HepG2 (cell line): ENCODE results near the gene GZF1. TPM values are rescaled to one million over a fixed set of nuclear protein-coding genes. Genes with fewer than 3 reads are reported as not detected.
A peak's percentile ranks its signal among the peaks of the same experiment; 100 is the strongest.

Source experiments
- ATAC-seq: fragments of 200-7000 bp; cut with Tn5 transposase; 3 replicates; pipeline ENCODE4 v1.9.1; 2020; ENCODE audit warnings: mild to moderate bottlenecking, moderate library complexity
- BruUV-seq: library from RNA; stranded (reverse); fragments of 400-500 nt; replicated peaks from 2 replicates; lab custom pipeline; 2021; lab: Mats Ljungman, UMichigan
- CTCF ChIA-PET: fragments of 300-600 bp; formaldehyde crosslinking; extraction: SDS; loops from one replicate; lab custom pipeline; 2021; ENCODE audit warnings: low total read pairs, inconsistent platforms, low intra/inter-chr PET ratio; lab: Yijun Ruan, JAX
- POLR2A ChIA-PET: fragments of 350-600 bp; sonication (Branson Sonifier 250); formaldehyde crosslinking; loops from one replicate; lab custom pipeline; 2020; ENCODE audit warnings: antibody characterized with exemption, inconsistent platforms; lab: Yijun Ruan, JAX
- DNase-seq: peaks from one replicate; pipeline ENCODE4 v3.0.0-alpha.2; 2015; ENCODE audit warnings: low spot score
- FAIRE-seq: peaks from 3 replicates; lab custom pipeline; 2011; peaks lifted over from hg19 to GRCh38; lab: Jason Lieb, UNC
- H2AFZ ChIP-seq: one replicate; pipeline ENCODE4 v1.6.1; 2011; ENCODE audit warnings: low read length, inconsistent platforms
- H3K27ac ChIP-seq: fragments of 300-600 bp; 3 replicates; pipeline ENCODE4 v1.8.0; 2011; ENCODE audit warnings: mixed run types, mild to moderate bottlenecking, mixed read lengths, low read length, inconsistent platforms; ENCODE audit not compliant: insufficient read depth; ENCODE audit errors: extremely low read length
- H3K27me3 ChIP-seq, 2 experiments: fragments of 200-600 bp in 1 of 2; 2 replicates in 1 of 2; 3 replicates in 1 of 2; pipeline versions ENCODE4 v1.6.0 to v1.8.0; 2011; ENCODE audit warnings: low read length in 2 of 2, mild to moderate bottlenecking in 2 of 2, moderate library complexity in 2 of 2, inconsistent platforms in 1 of 2; ENCODE audit not compliant: insufficient read depth in 2 of 2, control insufficient read depth in 1 of 2
- H3K36me3 ChIP-seq, 2 experiments: fragments of 200-600 bp in 1 of 2; replicated peaks in 1 of 2; 2 replicates in 1 of 2; 3 replicates in 1 of 2; pipeline versions ENCODE4 v1.5.1 to v1.8.0; 2011; ENCODE audit warnings: low read length in 2 of 2, inconsistent platforms in 1 of 2; ENCODE audit not compliant: insufficient read depth in 2 of 2, control insufficient read depth in 1 of 2
- H3K4me1 ChIP-seq: 2 replicates; pipeline ENCODE4 v1.5.1; 2012; ENCODE audit warnings: low read length, inconsistent platforms; ENCODE audit not compliant: insufficient read depth
- H3K4me2 ChIP-seq: 2 replicates; pipeline ENCODE4 v1.6.0; 2011; ENCODE audit warnings: low read depth, low read length, inconsistent platforms
- H3K4me3 ChIP-seq, 3 experiments: fragments of 200-600 bp in 1 of 3; sonication (generic), shearing (Covaris generic) in 1 of 3; replicated peaks in 1 of 3; 2 replicates each; pipeline ENCODE4 v1.5.1; 2011 to 2016; ENCODE audit warnings: low read length in 3 of 3, inconsistent platforms in 2 of 3, low read depth in 2 of 3, mild to moderate bottlenecking in 2 of 3, control low read depth in 1 of 3, mixed read lengths in 1 of 3; ENCODE audit not compliant: insufficient read depth in 1 of 3
- H3K79me2 ChIP-seq: one replicate; pipeline ENCODE4 v1.6.1; 2011; ENCODE audit warnings: low read length, inconsistent platforms; ENCODE audit not compliant: insufficient read depth
- H3K9ac ChIP-seq: 2 replicates; pipeline ENCODE4 v1.6.0; 2011; ENCODE audit warnings: mild to moderate bottlenecking, low read depth, low read length, inconsistent platforms; ENCODE audit not compliant: insufficient read depth
- H3K9me3 ChIP-seq: 2 replicates; pipeline ENCODE4 v1.5.1; 2012; ENCODE audit warnings: mild to moderate bottlenecking, low read length
- H4K20me1 ChIP-seq: 2 replicates; pipeline ENCODE4 v1.6.0; 2011; ENCODE audit warnings: inconsistent platforms, mild to moderate bottlenecking, low read length, moderate library complexity; ENCODE audit not compliant: insufficient read depth
- ATF7 ChIP-seq, 2 experiments: fragments of 450-650 bp in 1 of 2; sonication (generic) in 1 of 2; formaldehyde crosslinking in 1 of 2; IDR thresholded peaks; 2 replicates each; pipeline versions ENCODE4 v1.4.0 to v1.6.1; 2016 to 2020; ENCODE audit warnings: antibody characterized with exemption in 1 of 2, mild to moderate bottlenecking in 1 of 2, missing genetic modification reagents in 1 of 2
- CC2D1A ChIP-seq: sonication (generic); formaldehyde crosslinking; IDR thresholded peaks from 2 replicates; pipeline ENCODE4 v1.8.1; 2023; ENCODE audit warnings: mild to moderate bottlenecking, missing genetic modification reagents
- CEBPB ChIP-seq: IDR thresholded peaks from 2 replicates; pipeline ENCODE4 v1.6.1; 2011; ENCODE audit warnings: low read depth, low read length, improper control_type of control experiment, borderline replicate concordance
- MTA3 ChIP-seq: sonication (generic); formaldehyde crosslinking; IDR thresholded peaks from 2 replicates; pipeline ENCODE4 v1.4.0; 2020; ENCODE audit warnings: missing genetic modification reagents
- ZNF329 ChIP-seq: sonication (generic); formaldehyde crosslinking; IDR thresholded peaks from 2 replicates; pipeline ENCODE4 v1.9.0; 2021; ENCODE audit warnings: low read depth, mild to moderate bottlenecking, missing genetic modification reagents
- ZNF790 ChIP-seq: sonication (generic); formaldehyde crosslinking; IDR thresholded peaks from 2 replicates; pipeline ENCODE4 v1.8.0; 2022; ENCODE audit warnings: missing genetic modification reagents, mild to moderate bottlenecking, borderline replicate concordance
- WGBS: methylation state at CpG from one replicate; pipeline ENCODE4 v1.1.6; 2017; ENCODE audit warnings: low lambda C conversion rate; 5-methylcytosine and 5-hydroxymethylcytosine counted together
- in situ Hi-C: cut with HindIII; loops from 2 replicates; pipeline ENCODE4 v1.10.0; 2017; ENCODE audit warnings: low pct_unique_long_range_greater_than_20kb; ENCODE audit not compliant: extremely low pct_ligation_motif_present
- intact Hi-C: fragments of 100-400 bp; cut with micrococcal nuclease; formaldehyde crosslinking; loops from one replicate; pipeline ENCODE4 v1.10.0; 2022; ENCODE audit not compliant: unreplicated experiment
- polyA plus RNA-seq, 8 experiments: library from polyadenylated mRNA; depleted of rRNA in 3 of 8; stranded (reverse) in 7 of 8; unstranded in 1 of 8; fragments of >200 nt; fragmentation: Illumina TruSeq in 4 of 8; extraction: Trizol in 4 of 8; gene quantifications; 2 replicates each; pipeline versions ENCODE4 v1.2.1 to v1.2.3, GENCODE V29; 2011 to 2016; ENCODE audit warnings: low read depth in 4 of 8, missing spikeins in 1 of 8, mixed read lengths in 1 of 8; ENCODE audit not compliant: insufficient read depth in 1 of 8
- total RNA-seq, 5 experiments: library from RNA; depleted of rRNA; stranded (reverse); fragments of >200 nt; fragmentation: Illumina TruSeq; extraction: Trizol; gene quantifications; 2 replicates each; pipeline ENCODE4 v1.2.3, GENCODE V29; 2016; ENCODE audit warnings: low read depth in 1 of 5
- TF ChIP-seq, protein P1 (sequence below): sonication (generic); formaldehyde crosslinking; IDR thresholded peaks from 2 replicates; pipeline ENCODE4 v1.4.0; 2020; ENCODE audit warnings: missing genetic modification reagents
- TF ChIP-seq, protein P2 (sequence below): sonication (generic); formaldehyde crosslinking; IDR thresholded peaks from 2 replicates; pipeline ENCODE4 v1.4.0; 2020; ENCODE audit warnings: mild to moderate bottlenecking, missing genetic modification reagents

The GZF1 gene
- total and polyA plus RNA-seq, 2 of the 13 experiments (the other 11 are each of a cell fraction or from before 2014, with no cell fraction given) = 16.9 to 26.0 TPM

DNA sequence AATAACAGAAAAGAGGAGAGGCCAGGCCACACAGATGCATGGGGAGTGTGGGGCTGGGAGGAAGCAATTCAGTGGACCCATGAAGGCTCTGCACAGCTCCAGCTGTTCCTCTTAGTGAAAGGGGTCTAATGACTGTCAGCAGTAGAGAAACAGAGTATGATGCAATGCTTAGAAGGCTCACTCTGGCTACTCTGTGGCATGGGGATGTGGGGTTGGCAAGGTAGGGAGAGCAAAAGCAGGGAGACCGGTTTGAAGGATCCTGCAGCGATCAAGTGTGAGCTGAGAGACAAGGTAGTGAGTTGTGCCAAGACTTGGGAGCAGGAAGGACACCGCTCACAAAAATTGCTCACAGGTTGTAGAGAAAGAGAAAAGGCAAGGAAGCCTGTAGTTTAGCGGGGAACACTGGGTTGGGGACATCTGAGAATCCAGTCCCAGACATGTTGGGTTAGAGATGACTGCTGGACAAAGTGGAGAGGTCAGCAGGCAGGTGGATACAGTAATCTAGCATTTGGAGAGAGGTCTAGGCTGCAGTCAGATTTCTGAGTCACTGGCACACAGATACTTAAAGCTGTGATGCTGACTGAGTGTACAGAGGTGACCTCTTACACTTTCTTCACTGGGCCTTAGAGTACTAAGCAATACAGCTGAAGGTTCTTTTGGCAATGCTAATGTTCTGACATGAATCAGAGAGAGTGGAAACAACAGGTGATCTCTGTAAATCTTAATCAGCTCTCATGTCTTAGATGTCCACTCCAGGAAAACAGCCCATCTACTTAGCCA, 32.2 kb downstream of the GZF1 start:
- Histone ChIP-seq H3K4me2 (no peak overlapping the region), H3K9ac (no peak overlapping the region), H3K4me1 (no peaks in the 10 kb centered on the region), H3K9me3 (no peaks in the 10 kb centered on the region), H3K27me3 (no peaks in the 10 kb centered on the region), H3K79me2 (no peaks in the 10 kb centered on the region), H3K27ac (no peak overlapping the region), H2AFZ (no peak overlapping the region)
- CTCF ChIA-PET = no interaction called here
- intact Hi-C loops = no loop called here
- WGBS = 97% methylated on average over 4 of the region's 4 CpGs
- DNase-seq = no peak
- TF ChIP-seq, protein P1, sequence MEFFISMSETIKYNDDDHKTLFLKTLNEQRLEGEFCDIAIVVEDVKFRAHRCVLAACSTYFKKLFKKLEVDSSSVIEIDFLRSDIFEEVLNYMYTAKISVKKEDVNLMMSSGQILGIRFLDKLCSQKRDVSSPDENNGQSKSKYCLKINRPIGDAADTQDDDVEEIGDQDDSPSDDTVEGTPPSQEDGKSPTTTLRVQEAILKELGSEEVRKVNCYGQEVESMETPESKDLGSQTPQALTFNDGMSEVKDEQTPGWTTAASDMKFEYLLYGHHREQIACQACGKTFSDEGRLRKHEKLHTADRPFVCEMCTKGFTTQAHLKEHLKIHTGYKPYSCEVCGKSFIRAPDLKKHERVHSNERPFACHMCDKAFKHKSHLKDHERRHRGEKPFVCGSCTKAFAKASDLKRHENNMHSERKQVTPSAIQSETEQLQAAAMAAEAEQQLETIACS (CRISPR knock-in tag) = 0 out of 2 replicates have a peak, but pooled peaks have one; percentile 22
- TF ChIP-seq ZNF329 (CRISPR knock-in tag) = no peak
- no peak for TF ChIP-seq MTA3 (CRISPR knock-in tag)
- TF ChIP-seq CC2D1A = no peak
- TF ChIP-seq ATF7 (IDR thresholded peaks at IDR 0.05) = peak; percentile 10; the same call in 1 of the 2 replicates
- TF ChIP-seq ATF7 (CRISPR knock-in tag; IDR thresholded peaks at IDR 0.05) = no peak
- TF ChIP-seq ZNF790 (CRISPR knock-in tag) = no peak
- TF ChIP-seq, protein P2, sequence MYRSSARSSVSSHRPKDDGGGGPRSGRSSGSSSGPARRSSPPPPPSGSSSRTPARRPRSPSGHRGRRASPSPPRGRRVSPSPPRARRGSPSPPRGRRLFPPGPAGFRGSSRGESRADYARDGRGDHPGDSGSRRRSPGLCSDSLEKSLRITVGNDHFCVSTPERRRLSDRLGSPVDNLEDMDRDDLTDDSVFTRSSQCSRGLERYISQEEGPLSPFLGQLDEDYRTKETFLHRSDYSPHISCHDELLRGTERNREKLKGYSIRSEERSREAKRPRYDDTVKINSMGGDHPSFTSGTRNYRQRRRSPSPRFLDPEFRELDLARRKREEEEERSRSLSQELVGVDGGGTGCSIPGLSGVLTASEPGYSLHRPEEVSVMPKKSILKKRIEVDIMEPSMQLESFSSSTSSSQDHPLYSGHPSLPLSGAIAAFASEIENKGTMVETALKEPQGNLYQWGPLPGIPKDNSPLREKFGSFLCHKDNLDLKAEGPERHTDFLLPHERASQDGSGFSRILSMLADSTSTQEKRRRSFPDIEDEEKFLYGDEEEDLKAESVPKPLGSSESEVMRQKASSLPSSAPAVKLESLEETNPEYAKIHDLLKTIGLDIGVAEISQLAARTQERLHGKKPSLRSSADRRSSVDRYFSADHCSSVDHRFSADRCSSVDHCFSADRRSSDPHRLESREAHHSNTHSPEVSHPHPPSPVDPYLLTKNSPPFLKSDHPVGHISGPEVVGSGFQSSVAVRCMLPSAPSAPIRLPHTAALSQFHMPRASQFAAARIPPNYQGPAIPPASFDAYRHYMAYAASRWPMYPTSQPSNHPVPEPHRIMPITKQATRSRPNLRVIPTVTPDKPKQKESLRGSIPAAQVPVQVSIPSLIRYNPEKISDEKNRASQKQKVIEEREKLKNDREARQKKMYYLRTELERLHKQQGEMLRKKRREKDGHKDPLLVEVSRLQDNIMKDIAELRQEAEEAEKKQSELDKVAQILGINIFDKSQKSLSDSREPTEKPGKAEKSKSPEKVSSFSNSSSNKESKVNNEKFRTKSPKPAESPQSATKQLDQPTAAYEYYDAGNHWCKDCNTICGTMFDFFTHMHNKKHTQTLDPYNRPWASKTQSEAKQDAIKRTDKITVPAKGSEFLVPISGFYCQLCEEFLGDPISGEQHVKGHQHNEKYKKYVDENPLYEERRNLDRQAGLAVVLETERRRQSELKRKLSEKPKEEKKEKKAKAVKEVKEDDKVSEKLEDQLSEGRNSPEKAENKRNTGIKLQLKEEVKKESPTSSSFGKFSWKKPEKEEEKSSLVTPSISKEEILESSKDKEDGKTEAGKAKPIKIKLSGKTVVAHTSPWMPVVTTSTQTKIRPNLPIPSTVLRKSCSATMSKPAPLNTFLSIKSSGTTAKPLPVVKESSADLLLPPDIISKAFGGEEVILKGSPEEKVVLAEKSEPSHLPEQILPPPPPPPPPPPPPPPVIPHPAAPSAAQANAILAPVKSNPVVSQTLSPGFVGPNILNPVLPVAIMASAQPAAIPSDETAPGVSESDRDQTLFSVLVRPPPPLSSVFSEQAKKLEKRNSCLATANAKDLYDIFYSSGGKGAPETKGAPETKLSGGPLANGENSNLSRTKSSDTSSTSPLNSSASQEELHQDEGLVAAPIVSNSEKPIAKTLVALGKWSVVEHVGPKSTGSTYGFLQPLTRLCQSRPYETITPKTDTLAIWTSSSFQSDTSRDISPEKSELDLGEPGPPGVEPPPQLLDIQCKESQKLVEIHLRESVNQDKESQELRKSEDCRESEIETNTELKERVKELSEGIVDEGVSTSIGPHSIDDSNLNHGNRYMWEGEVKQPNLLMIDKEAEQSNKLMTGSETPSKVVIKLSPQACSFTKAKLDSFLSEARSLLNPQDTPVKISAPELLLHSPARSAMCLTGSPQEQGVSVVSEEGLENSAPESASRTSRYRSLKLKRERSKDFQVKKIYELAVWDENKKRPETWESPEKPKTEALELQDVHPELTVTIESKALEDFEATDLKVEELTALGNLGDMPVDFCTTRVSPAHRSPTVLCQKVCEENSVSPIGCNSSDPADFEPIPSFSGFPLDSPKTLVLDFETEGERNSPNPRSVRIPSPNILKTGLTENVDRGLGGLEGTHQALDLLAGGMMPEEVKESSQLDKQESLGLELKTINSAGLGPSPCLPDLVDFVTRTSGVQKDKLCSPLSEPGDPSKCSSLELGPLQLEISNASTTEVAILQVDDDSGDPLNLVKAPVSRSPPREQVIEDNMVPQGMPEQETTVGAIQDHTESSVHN (CRISPR knock-in tag) = no peak
- peak; percentile 72; the same call in 1 of the 2 replicates for TF ChIP-seq CEBPB
- TF ChIP-seq, all 625 proteins: peak for 3
- Histone ChIP-seq H4K20me1 (no peaks in the 10 kb centered on the region), H3K36me3 (peaks cover 33 to 75% of the 10 kb centered on the region in 2 experiments), H3K4me3 (no peak overlapping the region)
- FAIRE-seq (no peak), ATAC-seq (no peak)
- in situ Hi-C loops = no loop called here
- BruUV-seq = no TSS peak
- POLR2A ChIA-PET = interaction anchor here (1.1 kb wide), 1 partner anchor 26 kb away, joined by 3 read pairs; no protein-coding TSS in a partner anchor
